Peyer's patch (tissue), 4 donors: ENCODE results near the gene UST. TPM values are rescaled to one million over a fixed set of nuclear protein-coding genes. Genes with fewer than 3 reads are reported as not detected.
"Not testable (repeated sequence)": the region's sequence is repeated elsewhere in the genome, so short reads cannot be mapped to it uniquely, and the experiment has no call there.

ENCODE experiments used
- DNase-seq, 3 donors: peaks; one replicate each; pipeline ENCODE4 v3.0.0-alpha.2; 2017 to 2019
- H3K27ac ChIP-seq, 4 donors: fragments of 200-600 bp; sonication (generic); one replicate each; pipeline ENCODE4 v1.5.1; 2016 to 2019
- H3K27me3 ChIP-seq, 2 donors: fragments of 200-600 bp; sonication (generic); one replicate each; pipeline ENCODE4 v1.5.1; 2019
- H3K36me3 ChIP-seq, 3 donors: fragments of 200-600 bp; sonication (generic); one replicate each; pipeline ENCODE4 v1.5.1; 2016 to 2019
- H3K4me1 ChIP-seq, 4 donors: fragments of 200-600 bp; sonication (generic); one replicate each; pipeline ENCODE4 v1.5.1; 2016 to 2019
- H3K4me3 ChIP-seq, 4 donors: fragments of 200-600 bp; sonication (generic); 1 replicate in 3 of 4; 2 replicates in 1 of 4; pipeline ENCODE4 v1.5.1; 2016 to 2019; ENCODE audit warnings: mild to moderate bottlenecking in 1 of 4
- H3K9me3 ChIP-seq, 4 donors: fragments of 200-600 bp; sonication (generic); one replicate each; pipeline ENCODE4 v1.5.1; 2016 to 2019; ENCODE audit warnings: mild to moderate bottlenecking in 1 of 4
- POLR2A ChIP-seq, 2 donors: fragments of 450-650 bp; IDR thresholded peaks; one replicate each; pipeline ENCODE4 v1.5.1; 2017; ENCODE audit warnings: antibody characterized with exemption in 2 of 2, mild to moderate bottlenecking in 2 of 2, moderate library complexity in 2 of 2
- total RNA-seq, 4 donors: library from RNA; depleted of rRNA; stranded (reverse); fragments of >200 nt; gene quantifications; one replicate each; pipeline ENCODE4 v1.1.0, GENCODE V29; 2016
- TF ChIP-seq, protein P1 (sequence below), 6 experiments: fragments of 450-650 bp in 4 of 6; fragments of 200-600 bp in 2 of 6; sonication (generic) in 1 of 6; IDR thresholded peaks; one replicate each; pipeline ENCODE4 v1.5.1; 2017 to 2019; ENCODE audit warnings: antibody characterized with exemption in 6 of 6, mild to moderate bottlenecking in 3 of 6, moderate library complexity in 1 of 6

UST gene
- total RNA-seq, 4 donors from 2014 or later, result 3.0 to 37.1 (median 4.6) TPM

DNA sequence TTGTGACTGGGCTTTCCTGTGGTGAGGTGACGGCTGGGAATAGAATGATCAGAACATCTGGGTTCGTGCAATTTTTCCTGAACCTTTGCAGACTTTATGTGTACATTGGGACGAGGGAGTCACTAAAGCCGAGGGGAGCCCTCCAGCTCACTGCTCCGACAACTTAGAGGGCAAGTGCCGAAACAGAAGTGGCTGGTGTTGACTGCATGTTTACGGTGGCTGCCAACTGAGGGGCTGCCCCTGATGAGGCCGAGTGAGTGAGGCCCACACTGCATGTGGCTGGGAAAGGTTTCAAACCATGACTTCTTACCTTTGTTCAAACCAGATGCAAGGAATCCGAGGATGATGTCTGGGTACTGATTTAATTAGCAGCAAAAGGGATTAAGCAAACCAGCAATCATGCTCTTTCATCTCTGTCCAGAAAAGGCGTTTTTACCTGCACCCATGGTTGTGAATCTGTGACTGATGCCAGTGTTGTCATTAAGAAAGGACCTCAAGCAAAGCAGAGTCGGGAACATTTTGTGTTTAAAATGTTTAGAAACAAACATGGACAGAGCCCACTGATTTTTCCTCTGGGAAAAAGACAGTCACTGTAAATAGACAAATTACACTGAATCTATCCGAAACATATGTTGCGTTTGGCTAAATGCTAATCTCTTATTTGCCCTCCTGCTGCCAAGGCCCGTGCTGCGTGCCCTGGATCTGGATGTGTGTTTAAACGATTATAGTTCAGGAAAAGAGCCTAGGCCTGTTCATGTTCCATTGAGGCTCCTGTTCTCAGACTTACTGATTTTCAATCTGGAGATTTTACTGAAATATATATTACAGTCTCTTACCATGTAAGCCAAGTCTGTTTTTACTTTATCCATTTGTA lies 105.1 kb downstream of the UST start:
- H3K4me3 ChIP-seq, result no peak overlapping the region
- H3K36me3 ChIP-seq, result no peaks in the 10 kb centered on the region
- DNase-seq, result no peak
- H3K27ac ChIP-seq, result no peak overlapping the region
- no peak for TF ChIP-seq POLR2A (IDR thresholded peaks at IDR 0.05)
- TF ChIP-seq, protein P1, sequence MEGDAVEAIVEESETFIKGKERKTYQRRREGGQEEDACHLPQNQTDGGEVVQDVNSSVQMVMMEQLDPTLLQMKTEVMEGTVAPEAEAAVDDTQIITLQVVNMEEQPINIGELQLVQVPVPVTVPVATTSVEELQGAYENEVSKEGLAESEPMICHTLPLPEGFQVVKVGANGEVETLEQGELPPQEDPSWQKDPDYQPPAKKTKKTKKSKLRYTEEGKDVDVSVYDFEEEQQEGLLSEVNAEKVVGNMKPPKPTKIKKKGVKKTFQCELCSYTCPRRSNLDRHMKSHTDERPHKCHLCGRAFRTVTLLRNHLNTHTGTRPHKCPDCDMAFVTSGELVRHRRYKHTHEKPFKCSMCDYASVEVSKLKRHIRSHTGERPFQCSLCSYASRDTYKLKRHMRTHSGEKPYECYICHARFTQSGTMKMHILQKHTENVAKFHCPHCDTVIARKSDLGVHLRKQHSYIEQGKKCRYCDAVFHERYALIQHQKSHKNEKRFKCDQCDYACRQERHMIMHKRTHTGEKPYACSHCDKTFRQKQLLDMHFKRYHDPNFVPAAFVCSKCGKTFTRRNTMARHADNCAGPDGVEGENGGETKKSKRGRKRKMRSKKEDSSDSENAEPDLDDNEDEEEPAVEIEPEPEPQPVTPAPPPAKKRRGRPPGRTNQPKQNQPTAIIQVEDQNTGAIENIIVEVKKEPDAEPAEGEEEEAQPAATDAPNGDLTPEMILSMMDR (IDR thresholded peaks at IDR 0.05), result no peak
- H3K9me3 ChIP-seq, result no peaks in the 10 kb centered on the region
- peaks cover 0 to 3% (median 1%) of the 10 kb centered on the region in 4 donors for H3K4me1 ChIP-seq
- H3K27me3 ChIP-seq, result no peaks in the 10 kb centered on the region

DNA sequence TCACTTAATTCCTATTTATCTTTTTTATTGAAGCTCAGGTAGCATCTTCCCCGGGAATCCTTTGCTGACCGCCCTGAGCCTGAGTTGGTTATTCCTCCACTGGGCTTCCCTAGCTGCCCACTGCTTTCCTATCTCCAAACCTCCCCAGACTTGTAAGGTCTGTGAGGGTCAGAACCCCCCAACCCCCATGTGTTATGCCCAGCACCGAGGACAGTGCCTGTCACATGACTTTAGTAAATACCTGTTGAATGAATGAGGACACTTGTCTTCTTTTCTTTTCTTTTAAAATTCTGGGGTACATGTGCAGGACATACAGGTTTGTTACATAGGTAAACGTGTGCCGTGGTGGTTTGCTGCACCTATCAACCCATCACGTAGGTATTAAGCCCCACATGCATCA lies 105.9 kb downstream of the UST start:
- Histone ChIP-seq H3K4me1 (peaks cover 0 to 3% (median 1%) of the 10 kb centered on the region in 4 donors), H3K27ac (no peak overlapping the region)

DNA sequence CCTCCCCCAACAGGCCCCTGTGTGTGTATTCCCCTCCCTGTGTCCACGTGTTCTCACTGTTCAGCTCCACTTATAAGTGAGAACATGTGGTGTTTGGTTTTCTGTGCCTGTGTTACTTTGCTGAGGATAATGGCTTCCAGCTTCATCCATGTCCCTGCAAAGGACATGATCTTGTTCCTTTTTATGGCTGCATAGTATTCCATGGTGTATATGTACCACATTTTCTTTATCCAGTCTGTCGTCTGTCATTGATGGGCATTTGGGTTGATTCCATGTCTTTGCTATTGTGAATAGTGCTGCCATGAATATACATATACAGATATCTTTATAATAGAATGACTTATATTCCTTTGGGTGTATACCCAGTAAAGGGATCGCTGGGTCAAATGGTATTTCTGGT lies 106.3 kb downstream of the UST start:
- DNase-seq, H3K27me3 ChIP-seq, H3K4me3 ChIP-seq, H3K4me1 ChIP-seq, H3K9me3 ChIP-seq, H3K27ac ChIP-seq, H3K36me3 ChIP-seq: not testable (repeated sequence)

More for the DNA sequence above, 105.9 kb downstream of the UST start:
- H3K4me3 ChIP-seq, result no peak overlapping the region
- no peaks in the 10 kb centered on the region for H3K27me3 ChIP-seq
- TF ChIP-seq, protein P1 (IDR thresholded peaks at IDR 0.05), result no peak
- no peak for TF ChIP-seq POLR2A (IDR thresholded peaks at IDR 0.05)
- no peak for DNase-seq
- H3K9me3 ChIP-seq, result no peaks in the 10 kb centered on the region
- H3K36me3 ChIP-seq, result no peaks in the 10 kb centered on the region

DNA sequence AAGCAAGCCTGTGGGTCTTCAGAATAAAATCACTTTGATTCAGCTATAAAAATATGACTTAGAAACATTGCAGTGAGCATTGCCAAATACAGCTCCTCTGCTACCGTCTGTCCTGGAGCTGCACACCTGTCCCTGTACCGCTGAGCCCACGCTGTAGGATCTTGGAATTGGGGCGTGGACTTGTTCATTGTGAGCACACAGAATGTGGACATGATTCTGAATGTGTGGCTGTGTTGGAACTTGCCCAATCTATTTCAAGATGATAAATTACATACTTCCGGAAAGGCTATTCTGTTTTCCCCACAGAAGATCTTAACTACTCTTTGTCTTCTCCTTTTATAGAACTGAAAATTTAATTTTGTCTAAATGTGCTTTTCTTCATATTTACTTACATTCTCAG lies 107.3 kb downstream of the UST start:
- H3K4me1 ChIP-seq, result peaks cover 0 to 3% (median 0%) of the 10 kb centered on the region in 4 donors
- DNase-seq, result no peak

DNA sequence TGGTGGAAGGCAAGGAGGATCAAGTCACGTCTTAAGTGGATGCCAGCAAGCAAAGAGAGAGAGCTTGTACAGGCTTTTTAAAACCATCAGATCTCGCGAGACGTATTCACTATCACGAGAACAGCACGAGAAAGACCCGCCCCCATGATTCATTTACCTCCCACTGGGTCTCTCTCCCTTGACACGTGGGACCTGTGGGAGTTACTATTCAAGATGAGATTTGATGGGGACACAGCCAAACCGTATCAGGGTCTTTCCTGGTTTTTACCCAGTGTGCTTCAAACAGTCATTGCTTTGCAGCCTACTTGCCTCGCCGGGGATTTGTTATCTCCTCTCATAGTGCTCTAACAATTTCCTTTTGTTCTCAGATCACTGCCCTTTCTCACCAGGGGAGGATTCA lies 108.2 kb downstream of the UST start:
- no peaks in the 10 kb centered on the region for H3K36me3 ChIP-seq
- no peak overlapping the region for H3K4me3 ChIP-seq
- no peak for TF ChIP-seq POLR2A (IDR thresholded peaks at IDR 0.05)
- TF ChIP-seq, protein P1 (IDR thresholded peaks at IDR 0.05), result no peak
- no peak for DNase-seq
- no peaks in the 10 kb centered on the region for H3K9me3 ChIP-seq
- H3K4me1 ChIP-seq, result peaks cover 0 to 3% (median 0%) of the 10 kb centered on the region in 4 donors
- H3K27me3 ChIP-seq, result no peaks in the 10 kb centered on the region
- no peak overlapping the region for H3K27ac ChIP-seq

More for the DNA sequence above, 107.3 kb downstream of the UST start:
- Histone ChIP-seq H3K36me3 (no peaks in the 10 kb centered on the region), H3K9me3 (no peaks in the 10 kb centered on the region), H3K27ac (no peak overlapping the region), H3K4me3 (no peak overlapping the region), H3K27me3 (no peaks in the 10 kb centered on the region)
- no peak for TF ChIP-seq POLR2A (IDR thresholded peaks at IDR 0.05)
- TF ChIP-seq, protein P1 (IDR thresholded peaks at IDR 0.05), result no peak

DNA sequence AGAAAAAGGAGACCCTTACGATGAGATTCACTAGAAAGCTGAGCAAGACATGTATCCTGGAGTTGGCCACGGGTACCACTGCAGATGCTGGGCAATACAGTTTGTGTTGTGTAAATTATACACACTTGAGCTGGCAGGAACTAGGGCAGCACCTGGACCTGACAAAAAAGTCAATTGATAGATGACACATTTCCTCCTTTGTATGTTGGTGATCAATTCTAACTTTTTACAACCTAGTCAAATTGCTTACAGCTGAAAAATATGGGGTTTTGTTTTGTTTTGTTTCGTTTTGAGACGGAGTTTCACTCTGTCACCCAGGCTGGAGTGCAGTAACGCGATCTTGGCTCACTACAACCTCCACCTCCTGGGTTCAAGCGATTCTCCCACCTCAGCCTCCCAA lies 108.9 kb downstream of the UST start:
- no peak for TF ChIP-seq POLR2A (IDR thresholded peaks at IDR 0.05)
- TF ChIP-seq, protein P1 (IDR thresholded peaks at IDR 0.05), result no peak
- no peak overlapping the region for H3K27ac ChIP-seq
- H3K4me3 ChIP-seq, result no peak overlapping the region
- peaks cover 0 to 3% (median 0%) of the 10 kb centered on the region in 4 donors for H3K4me1 ChIP-seq
- H3K27me3 ChIP-seq, result no peaks in the 10 kb centered on the region
- no peak for DNase-seq
- H3K36me3 ChIP-seq, result no peaks in the 10 kb centered on the region
- H3K9me3 ChIP-seq, result no peaks in the 10 kb centered on the region
